ES-I3 (cell line): ENCODE results near the gene NAV1.

ENCODE experiments used
- H3K36me3 ChIP-seq: 2 replicates; pipeline ENCODE4 v1.6.1; 2013; ENCODE audit warnings: mild to moderate bottlenecking, low read length, control low read depth, moderate library complexity; ENCODE audit not compliant: insufficient read depth
- H3K4me1 ChIP-seq: 2 replicates; pipeline ENCODE4 v1.6.1; 2013; ENCODE audit warnings: mild to moderate bottlenecking, control low read depth, low read length; ENCODE audit not compliant: insufficient read depth
- H3K9ac ChIP-seq: 2 replicates; pipeline ENCODE4 v1.6.1; 2013; ENCODE audit warnings: low read depth, mild to moderate bottlenecking, low read length, moderate library complexity
- H3K9me3 ChIP-seq: 2 replicates; pipeline ENCODE4 v1.6.1; 2013; ENCODE audit warnings: mild to moderate bottlenecking, low read length, moderate library complexity; ENCODE audit not compliant: control insufficient read depth, insufficient read depth

NAV1 gene

GRCh38 chr1:201583663-201584062 lies 44.7 kb downstream of the NAV1 start:
- Histone ChIP-seq H3K9ac (no peak overlapping the region), H3K4me1 (no peaks in the 10 kb centered on the region), H3K36me3 (no peaks in the 10 kb centered on the region), H3K9me3 (no peaks in the 10 kb centered on the region)

DNA sequence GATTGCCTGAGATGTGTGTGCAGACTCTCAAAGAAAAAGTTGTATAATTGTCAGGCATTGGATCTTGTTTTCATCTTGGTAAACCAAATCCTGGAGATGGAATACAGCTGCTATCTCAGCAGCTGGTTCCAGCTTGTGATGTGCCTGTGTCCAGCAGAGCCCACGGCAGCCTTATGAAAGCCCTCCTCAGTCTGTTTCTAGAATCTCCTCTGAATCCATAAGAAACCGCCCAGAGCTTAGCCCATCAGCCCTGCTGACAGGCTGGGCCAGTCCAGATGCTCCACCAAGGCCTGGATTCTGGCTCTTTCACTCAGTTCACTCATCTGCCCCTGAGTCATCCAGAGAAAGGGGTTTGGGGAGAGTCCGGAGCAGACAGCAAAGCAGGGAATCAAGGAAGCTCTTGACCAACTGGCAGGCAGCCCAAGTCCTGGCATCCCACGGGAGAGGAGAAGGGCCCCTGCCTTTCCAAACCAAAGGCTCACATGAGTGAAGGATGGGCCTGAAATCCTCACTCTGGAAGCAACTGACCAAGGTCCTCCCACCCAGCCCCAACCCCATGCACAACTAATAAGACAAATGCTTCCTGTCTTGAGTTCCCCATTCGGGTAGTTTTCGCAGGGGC lies 45.7 kb downstream of the NAV1 start:
- H3K36me3 ChIP-seq = no peaks in the 10 kb centered on the region
- no peak overlapping the region for H3K9ac ChIP-seq
- H3K9me3 ChIP-seq = no peaks in the 10 kb centered on the region
- no peaks in the 10 kb centered on the region for H3K4me1 ChIP-seq

GRCh38 chr1:201585093-201585483 lies 46.2 kb downstream of the NAV1 start:
- H3K36me3 ChIP-seq = no peaks in the 10 kb centered on the region
- H3K9me3 ChIP-seq = no peaks in the 10 kb centered on the region
- no peaks in the 10 kb centered on the region for H3K4me1 ChIP-seq
- no peak overlapping the region for H3K9ac ChIP-seq

GRCh38 chr1:201585901-201586300 lies 47.0 kb downstream of the NAV1 start:
- H3K9ac ChIP-seq = no peak overlapping the region
- no peaks in the 10 kb centered on the region for H3K9me3 ChIP-seq
- no peaks in the 10 kb centered on the region for H3K36me3 ChIP-seq
- peaks cover under 1% of the 10 kb centered on the region; the same call in 1 of the 2 replicates for H3K4me1 ChIP-seq

DNA sequence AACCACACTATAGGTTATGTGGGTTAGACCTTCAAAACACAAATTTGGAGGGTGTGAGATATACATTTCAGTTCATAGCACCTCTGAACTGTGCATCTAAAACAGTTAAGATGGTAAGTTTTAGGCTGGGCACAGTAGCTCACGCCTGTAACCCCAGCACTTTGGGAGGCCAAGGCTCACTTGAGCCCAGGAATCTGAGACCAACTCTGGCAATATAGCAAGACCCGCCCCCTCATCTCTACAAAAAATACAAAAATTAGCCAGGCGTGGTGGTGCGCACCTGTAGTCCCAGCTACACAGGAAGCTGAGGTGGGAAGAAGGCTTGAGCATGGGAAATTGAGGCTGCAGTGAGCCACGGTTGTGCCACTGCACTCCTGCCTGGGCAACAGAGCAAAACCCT lies 47.9 kb downstream of the NAV1 start:
- no peaks in the 10 kb centered on the region for H3K36me3 ChIP-seq
- H3K4me1 ChIP-seq = peaks cover 10% of the 10 kb centered on the region
- no peak overlapping the region for H3K9ac ChIP-seq
- H3K9me3 ChIP-seq = no peaks in the 10 kb centered on the region

- H3K9ac ChIP-seq = no peak overlapping the region
- H3K9me3 ChIP-seq = no peaks in the 10 kb centered on the region
- H3K4me1 ChIP-seq = peaks cover 15% of the 10 kb centered on the region
- H3K36me3 ChIP-seq = no peaks in the 10 kb centered on the region
Measured at GRCh38 chr1:201587729-201588128, 48.8 kb downstream of the NAV1 start.
